Middle frontal gyrus (tissue), 1 donor: ENCODE data around the gene AFF2.
"Not testable (repeated sequence)": the region's sequence is repeated elsewhere in the genome, so short reads cannot be mapped to it uniquely, and the experiment has no call there.

ENCODE experiments used
- DNase-seq: peaks from one replicate; pipeline ENCODE4 v3.0.0-alpha.2; 2015; ENCODE audit warnings: low spot score; ENCODE audit errors: extremely low spot score

AFF2 gene

DNA sequence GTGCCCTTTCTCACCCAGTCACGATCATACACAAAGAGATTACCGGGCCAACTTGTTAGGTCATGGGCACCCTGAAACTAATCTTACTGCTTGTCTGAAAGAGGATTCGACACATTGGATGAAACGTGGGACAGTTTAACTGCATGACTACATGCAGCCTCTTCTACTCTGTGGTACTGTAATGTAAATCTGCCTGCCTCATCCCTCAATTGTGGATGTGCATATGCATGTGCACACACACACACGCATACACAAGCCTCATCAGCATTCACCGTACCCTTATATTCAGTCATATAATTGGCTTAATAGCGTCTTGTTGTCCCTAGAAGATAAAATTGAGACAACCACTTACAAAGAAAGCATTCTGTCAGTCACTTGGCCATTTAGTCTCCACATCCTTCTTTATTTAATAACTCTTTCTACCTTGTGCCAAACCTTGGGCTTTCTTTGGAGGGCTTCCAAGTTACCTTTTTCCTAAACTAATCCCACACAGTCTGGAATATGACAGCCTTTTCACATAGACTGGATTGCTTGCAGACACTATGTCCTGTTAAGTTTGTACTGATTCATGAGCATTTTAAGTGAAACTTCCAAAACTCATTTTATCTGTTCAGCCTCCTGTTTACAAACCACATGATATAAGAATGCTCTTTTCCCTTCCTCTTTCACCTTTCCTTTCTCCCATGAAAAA, 132.9 kb downstream of the AFF2 start:
- DNase-seq = no peak

DNA sequence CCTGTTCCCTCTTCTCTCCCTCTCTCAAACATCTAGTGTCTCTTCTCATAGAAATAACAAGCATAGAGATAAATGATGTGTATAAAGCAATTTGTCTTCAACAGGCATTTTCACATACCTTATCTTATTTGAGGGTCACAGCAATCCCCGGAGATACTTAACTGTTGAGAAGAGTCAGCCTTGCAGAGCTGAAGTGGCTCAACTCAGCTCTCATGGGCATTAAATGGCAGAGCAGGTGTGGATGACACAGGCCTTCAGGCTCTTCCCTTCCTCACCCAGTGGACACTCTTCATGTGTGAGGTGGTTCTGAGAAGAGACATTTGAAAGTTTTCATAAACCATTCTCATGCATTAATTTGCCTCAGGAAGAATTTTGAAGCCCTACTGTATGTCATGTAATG, 134.2 kb downstream of the AFF2 start:
- no peak for DNase-seq

DNA sequence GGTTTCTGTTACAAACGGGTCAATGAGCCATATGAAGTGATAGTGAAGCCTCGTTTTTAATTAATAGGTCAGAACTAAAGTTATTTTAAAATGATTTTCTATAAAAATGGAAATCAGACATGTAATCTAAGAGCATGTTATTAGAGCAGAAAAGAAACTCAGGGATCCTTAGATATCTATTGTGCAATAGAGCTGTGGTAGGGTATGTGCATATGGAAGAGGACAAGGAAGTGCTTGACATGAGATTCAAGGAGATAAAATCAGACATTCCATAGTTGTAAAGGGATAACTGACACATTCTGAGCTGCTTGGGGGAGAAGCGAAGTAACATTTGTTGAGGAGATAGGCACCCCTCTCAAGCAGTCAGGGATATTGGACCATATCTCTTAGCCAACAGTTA, 143.0 kb downstream of the AFF2 start:
- DNase-seq = no peak

DNA sequence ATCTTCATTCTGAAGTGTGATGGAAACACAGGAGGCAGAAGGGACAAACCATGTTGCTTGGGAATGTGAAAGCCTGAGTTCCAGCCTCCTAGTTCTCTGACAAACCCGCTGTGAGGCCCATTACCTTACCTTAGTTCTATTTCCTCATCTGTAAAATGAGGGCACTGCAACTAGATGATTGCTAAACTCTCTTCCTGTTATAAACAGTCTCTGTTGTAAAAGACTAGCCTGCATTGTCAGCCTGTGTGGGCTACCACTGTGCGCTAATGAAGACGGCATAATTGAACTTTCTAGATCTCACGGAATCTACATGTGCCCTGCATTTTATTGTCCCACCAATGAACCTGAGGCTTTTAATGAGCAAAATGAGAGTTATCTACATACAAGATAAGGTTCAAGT, 147.2 kb downstream of the AFF2 start:
- no peak for DNase-seq

DNA sequence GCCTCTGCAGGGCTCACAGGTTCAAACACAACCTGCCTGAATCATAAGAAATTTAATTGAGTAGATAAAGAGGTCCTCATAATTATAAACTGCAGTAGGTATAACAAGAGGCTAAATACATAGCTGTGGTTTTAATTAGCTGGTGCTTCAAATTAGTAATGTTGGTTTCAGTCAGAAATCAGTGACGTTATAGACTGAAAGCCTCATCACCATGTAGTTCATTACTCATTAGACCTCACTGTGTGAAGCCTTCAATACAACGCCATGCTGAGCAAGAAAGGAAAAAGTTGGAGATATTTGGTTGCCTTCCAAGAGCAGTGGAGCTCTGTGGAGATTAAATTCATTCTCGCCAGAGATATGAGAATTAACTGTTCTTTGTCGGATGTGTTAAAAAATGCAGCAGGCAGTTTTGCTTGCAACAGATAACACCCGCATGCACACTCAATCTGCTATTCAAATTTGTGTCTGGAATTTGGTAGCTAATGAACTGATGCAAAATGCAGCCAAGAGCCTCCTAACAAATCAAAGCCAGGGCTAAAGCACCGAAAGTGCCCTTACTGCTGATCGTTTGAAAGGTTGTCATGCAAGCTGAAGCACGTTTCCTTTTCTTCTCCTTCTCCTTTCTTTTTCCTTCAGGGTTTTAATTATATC, 148.9 kb downstream of the AFF2 start:
- no peak for DNase-seq

DNA sequence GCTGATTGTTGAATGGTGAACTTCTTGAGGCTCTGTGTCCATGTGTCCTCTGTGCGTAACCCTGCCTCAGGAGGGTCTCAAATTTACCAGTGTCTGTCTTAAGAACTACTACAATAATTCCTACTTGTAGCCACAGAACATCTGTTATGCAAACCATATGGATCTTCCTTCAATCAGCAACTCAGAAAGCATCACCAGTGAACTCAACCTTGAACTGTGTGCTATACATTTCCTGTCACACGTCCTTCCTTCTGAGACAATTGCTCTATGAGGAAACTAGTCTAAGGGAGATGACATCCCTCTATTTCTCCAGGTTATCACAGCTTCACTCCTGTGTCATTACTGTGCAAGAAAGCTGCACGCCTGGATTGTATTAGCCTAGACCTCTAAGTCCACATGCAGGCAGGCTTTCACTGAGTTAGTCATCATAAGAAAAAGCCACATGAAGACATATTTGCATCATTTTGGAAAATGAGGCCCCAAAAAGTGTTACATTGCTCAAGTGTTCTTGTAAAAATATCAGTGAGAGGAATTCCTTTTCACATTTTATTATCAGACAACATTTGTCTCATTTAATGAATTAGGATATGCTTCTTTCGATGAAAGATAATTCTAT, 157.8 kb downstream of the AFF2 start:
- DNase-seq = no peak

DNA sequence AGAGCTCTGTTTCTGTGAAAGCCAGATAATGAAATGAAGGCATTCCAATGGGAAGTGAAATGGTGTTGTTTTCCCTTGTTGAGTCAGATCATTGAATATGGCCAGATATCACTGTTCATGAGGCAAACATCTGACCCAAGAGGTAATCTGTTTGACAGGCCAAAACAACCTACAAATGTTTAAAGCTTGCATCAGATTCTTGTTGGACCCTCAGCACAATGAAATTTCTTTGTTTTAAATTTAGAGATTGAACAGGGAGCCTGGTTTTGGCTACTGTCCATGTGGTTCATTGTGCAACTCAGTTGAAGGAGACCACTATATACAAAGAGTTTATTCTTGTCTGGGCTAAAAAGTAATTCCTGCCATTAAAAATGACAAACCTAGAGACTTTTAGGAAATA, 159.1 kb downstream of the AFF2 start:
- no peak for DNase-seq

DNA sequence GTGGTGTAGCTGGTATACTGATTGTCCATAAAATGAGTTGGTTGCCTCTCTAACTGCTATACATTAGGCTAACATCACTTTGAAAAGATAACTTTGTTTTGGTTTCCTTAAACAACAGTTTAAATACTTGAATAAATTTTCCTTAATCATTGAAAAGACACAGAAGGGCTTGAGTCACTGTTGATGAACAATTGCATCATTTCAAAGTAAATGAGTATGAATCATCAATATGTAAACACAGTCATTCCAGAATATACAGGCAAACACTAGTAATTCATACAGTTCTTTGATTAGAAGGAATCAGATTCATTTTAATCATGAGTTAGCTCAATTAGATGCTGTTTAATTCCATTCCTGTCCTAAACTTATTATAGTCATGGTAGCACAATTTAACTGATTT, 160.6 kb downstream of the AFF2 start:
- no peak for DNase-seq

DNA sequence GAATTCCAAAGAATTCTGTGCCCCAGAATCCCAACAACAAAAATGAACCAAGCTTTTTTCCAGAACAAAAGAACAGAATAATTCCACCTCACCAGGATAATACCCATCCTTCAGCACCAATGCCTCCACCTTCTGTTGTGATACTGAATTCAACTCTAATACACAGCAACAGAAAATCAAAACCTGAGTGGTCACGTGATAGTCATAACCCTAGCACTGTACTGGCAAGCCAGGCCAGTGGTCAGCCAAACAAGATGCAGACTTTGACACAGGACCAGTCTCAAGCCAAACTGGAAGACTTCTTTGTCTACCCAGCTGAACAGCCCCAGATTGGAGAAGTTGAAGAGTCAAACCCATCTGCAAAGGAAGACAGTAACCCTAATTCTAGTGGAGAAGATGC, 161.6 kb downstream of the AFF2 start:
- DNase-seq = no peak

DNA sequence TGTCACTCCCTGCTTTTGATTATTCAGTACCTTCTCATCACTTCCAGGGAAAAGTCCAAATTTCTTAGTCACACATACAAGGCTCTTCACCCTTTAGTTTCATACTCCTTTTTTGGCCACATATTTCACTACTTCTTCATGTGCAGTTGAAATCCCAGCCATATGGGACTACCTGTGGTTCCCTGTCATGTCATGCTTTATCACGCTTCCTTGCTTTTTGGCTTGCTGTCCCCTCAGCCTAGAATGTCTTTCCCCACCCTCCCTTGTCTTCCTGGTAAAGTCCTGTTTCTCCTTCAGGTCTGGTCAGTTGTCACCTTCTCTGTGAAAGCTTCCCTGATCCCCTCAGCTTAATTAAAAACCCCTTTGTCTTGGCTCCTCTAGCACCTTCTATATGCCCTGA, 163.8 kb downstream of the AFF2 start:
- DNase-seq = no peak

DNA sequence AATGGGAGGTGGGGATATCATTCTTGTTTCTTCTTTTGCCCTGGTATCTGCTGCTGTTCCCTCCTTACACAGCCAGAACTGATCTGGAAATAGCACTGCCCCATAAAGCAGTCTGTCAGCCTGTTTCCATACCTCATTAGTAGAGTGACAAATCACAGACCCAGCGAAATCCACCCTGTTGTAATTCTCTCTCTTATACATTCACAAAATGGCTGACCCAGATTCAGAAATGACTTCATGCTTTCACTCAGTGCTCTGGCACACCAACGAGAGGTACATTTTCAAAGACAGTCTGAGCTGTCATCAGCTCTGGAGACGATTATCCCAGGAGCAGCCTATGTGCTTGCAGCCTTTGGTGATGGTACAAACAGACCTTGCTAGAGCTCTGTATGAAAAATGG, 164.6 kb downstream of the AFF2 start:
- no peak for DNase-seq

DNA sequence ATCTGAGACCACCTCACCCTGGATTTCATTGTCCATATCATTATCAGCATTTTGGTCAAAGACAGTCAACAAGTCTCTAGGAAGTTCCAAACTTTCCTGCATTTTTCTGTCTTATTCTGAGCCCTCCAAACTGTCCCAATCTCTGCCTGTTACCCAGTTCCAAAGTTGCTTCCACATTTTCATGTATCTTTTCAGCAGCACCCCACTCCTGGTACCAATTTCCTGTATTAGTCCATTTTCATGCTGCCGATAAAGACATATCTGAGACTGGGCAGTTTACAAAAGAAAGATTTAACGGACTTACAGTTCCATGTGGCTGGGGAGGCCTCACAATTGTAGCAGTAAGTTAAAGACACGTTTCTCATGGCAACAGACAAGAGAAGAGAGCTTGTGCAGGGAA, 168.8 kb downstream of the AFF2 start:
- not testable (repeated sequence) for DNase-seq

DNA sequence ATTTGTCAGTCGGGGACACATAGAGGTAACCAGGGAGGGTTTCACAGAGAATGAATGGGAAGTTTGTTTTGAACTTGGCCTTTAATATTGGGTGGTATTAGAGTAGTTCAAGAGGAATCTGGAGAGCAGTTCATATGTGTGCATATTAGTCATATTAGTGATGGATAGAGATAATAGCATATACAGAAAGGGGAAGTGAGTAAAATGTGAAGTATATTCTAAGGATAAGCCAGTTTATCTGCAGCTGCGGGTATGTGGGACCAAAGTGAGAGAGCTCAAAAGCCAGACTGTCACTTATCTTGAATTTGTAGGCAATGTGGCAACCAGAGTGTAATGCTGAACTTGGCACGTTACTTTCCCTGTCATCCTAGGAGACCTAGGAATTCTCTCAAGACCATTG, 169.9 kb downstream of the AFF2 start:
- no peak for DNase-seq

DNA sequence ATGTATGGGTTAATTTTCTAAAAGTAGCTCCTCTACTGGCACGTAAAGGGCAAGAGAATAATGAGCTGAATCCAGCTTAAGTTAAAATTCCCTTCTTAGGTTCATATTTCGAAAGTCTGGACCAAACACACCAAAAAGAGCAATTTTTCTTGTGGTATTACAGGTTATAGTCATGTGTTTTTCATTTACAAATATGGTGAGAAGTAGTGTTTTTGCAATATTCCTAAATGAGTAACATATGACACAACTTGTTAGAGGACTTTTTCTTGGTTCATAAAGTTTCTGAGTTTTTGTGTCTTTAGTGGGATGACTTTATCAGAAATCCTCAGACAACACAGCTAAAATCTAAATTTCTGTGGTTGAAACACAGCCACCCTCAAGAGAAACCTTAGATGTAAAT, 172.1 kb downstream of the AFF2 start:
- no peak for DNase-seq

DNA sequence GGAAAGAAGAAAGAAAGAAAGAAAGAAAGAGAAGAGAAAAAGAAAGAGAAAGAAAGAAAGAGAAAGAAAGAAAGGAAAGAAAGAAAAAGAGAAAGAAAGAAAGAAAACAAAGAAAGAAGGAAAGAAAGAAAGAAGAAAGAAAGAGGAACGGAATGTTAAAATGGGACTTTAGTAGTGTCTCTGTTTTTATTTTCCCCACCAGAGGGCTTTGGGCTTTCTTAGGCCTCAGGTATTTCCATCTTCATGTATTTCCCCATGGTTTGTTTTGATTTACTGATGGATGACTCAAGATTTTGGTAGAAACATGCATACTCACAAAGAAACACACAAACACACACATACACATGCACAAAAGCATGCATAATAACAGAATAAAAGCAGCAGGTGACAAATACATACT, 181.2 kb downstream of the AFF2 start:
- no peak for DNase-seq

DNA sequence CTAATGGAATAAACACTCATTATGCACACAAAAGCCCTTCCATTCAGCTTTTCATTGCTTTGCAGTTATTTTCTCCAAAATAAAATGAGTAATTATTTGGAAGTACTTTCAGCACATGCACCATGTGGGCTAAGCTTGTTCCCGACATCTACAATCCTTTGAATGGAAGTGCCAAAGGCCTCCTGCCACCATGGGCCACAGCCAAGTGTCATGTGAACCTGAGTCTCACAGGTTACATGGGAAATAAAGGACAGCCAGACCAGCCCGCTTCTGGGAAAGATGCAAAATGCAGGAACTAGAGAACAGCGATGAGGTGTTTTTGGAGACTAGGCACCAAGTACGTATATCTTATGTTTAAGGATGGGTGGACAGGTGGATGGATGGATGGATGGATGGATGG, 181.8 kb downstream of the AFF2 start:
- DNase-seq = no peak

DNA sequence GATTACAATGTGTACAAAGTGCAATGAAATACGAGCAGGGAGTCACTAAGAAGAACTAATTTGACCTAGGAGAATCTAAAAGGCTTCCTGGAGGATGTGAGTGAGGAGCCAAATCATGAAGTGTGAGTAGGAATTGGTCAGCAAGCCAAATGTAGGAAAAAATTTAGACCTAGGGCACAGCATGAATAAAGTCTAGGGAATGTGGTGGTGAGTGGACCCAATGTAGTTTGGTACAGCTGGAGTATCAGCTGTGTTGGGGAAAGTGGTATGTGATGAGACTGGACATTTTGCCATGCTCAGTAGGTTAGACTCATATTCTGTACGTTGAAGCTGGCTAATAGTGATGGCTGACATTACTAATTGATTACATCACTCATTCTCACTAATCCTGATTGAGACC, 191.0 kb downstream of the AFF2 start:
- no peak for DNase-seq

DNA sequence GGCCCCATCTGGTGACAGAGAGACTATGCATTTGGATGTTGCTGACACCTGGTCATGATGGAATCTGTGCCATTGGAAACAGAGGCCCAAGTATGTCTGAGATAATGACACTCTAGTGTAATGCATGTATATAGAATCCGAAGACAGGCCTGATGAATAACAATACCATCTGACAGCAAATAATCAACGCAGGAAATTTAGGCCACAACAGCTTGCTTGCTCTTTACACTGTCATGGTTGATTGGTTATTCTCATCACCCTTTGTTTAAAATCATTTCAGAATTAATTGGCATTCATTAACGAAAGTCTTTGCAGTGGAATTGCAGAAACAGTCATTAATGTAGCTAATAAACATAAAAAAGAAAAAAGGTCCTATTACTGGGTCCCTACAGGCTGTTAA, 194.8 kb downstream of the AFF2 start:
- DNase-seq = no peak

DNA sequence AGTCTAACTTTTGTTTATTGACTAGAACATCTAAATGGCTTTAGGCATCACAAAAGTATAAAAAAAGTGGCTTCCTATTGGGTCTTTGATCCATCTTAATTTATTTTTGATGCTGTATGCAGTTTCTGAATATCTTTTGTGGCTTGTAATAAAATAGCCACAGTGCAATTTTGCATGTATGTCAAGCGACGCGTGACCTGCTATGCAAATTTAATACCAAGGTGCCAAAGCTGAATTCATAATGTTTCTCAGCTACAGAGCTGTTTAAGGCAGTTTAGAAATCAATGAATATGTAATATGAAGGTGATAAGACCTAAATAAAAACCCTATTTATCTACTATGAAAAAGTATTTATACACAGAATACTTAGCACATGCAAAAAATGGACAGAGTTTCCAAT, 197.8 kb downstream of the AFF2 start:
- no peak for DNase-seq

DNA sequence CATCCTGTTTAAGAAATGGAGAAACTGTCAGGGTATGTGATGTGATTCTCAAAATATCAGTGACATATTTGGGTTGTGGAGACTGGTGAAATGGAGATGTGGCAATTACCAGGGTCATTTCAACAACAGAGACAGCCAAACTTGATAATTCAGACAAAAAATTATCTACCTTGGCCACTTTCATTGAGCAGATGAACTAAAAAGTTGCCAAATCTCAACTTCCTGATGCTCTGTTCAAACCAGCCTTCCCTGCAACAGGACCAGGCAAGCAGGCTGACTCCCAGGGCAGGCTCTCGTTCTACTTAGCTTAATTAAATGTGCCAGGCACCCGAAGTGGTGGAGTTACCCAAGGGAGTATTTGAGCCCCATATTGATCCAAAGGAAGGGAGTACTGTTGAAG, 199.6 kb downstream of the AFF2 start:
- no peak for DNase-seq

DNA sequence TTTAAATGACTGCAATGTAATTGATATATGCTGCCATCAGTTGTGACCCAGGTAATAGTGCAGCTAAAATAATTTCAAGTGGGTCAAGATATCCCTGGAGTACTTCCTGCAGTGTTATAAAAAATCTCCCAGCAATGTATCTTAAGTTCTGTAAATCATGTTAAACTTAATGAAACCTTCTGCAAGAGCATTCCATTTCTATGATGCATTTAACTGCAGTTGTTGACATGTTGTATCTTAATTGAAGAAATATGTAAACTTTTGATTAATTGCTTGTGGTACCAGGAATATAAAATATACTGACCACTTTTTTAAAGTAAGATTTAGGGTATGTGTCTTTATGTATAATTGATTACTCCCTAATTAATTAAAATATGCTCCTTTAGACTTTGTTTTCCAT, 213.6 kb downstream of the AFF2 start:
- DNase-seq = no peak

DNA sequence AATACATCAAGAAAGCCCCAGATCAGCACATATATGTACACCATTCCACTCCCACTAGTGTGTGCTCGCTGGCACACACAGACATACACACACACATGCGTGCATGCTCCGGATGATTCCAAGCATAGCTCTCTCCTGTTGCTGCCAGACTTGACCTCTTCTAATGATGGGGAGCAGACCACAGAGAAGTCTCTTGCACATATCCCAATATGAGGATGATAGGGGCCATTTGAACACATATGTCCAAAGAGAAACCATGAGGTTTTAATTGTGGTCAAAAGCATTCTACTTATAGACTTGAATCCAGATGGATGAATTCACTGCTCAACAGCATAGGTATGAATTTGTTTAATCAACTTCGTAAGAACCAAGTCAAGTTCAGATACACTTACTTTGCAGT, 214.9 kb downstream of the AFF2 start:
- DNase-seq = no peak

DNA sequence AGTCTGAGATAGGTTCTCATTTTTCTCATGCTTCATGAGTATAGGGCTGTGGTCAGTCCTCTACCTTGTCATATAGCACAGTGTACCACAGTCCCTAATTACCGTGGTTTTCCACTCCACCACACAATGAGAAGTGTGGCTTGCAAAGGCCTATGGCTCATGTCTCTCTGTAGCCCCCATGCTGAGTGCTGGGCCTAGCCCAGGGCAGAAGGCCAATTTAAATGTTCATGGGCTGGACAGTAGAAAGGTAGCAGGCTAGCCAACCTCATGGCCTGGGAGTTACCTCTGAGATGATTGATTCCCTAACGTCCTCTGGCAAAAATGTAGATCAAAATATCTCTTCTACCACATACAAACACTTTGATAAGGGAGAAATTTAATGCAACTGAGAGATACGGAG, 222.5 kb downstream of the AFF2 start:
- no peak for DNase-seq
